Vagina (tissue), 2 donors: ENCODE results near the gene MSN. TPM values are rescaled to one million over a fixed set of nuclear protein-coding genes. Genes with fewer than 3 reads are reported as not detected.

Source experiments
- DNase-seq, 2 donors: peaks; one replicate each; pipeline ENCODE4 v3.0.0-alpha.2; 2017; ENCODE audit errors: extremely low spot score in 2 of 2
- H3K27ac ChIP-seq: fragments of 200-600 bp; sonication (generic); one replicate; pipeline ENCODE4 v1.5.1; 2019
- H3K27me3 ChIP-seq: fragments of 200-600 bp; sonication (generic); one replicate; pipeline ENCODE4 v1.5.1; 2019
- H3K36me3 ChIP-seq, 2 donors: fragments of 200-600 bp; sonication (generic); one replicate each; pipeline ENCODE4 v1.5.1; 2017 to 2019
- H3K4me1 ChIP-seq: fragments of 200-600 bp; sonication (generic); one replicate; pipeline ENCODE4 v1.5.1; 2019
- H3K4me3 ChIP-seq, 2 donors: fragments of 200-600 bp; sonication (generic); 1 replicate in 1 of 2; 2 replicates in 1 of 2; pipeline ENCODE4 v1.5.1; 2016 to 2019
- H3K9me3 ChIP-seq: fragments of 200-600 bp; sonication (generic); one replicate; pipeline ENCODE4 v1.5.1; 2019
- CTCF ChIP-seq, 3 experiments: fragments of 450-650 bp in 2 of 3; fragments of 200-600 bp in 1 of 3; sonication (generic) in 1 of 3; IDR thresholded peaks; one replicate each; pipeline ENCODE4 v1.5.1; 2017 to 2019; ENCODE audit warnings: antibody characterized with exemption in 3 of 3, mild to moderate bottlenecking in 2 of 3, moderate library complexity in 2 of 3
- POLR2A ChIP-seq, 2 donors: fragments of 450-650 bp; IDR thresholded peaks; one replicate each; pipeline ENCODE4 v1.6.1; 2017; ENCODE audit warnings: antibody characterized with exemption in 2 of 2, mild to moderate bottlenecking in 2 of 2, moderate library complexity in 2 of 2
- POLR2AphosphoS5 ChIP-seq, 2 donors: sonication (generic); formaldehyde crosslinking; IDR thresholded peaks; one replicate each; pipeline ENCODE4 v1.9.0; 2017; ENCODE audit warnings: antibody characterized with exemption in 2 of 2, mild to moderate bottlenecking in 2 of 2, low read depth in 1 of 2; ENCODE audit not compliant: insufficient read depth in 1 of 2
- intact Hi-C: fragments of 100-400 bp; cut with DNase I; formaldehyde crosslinking; loops from one replicate; pipeline ENCODE4 v1.15.1; 2023
- total RNA-seq: library from RNA; depleted of rRNA; stranded (reverse); fragments of >200 nt; gene quantifications from one replicate; pipeline ENCODE4 v1.2.3, GENCODE V29; 2016

MSN gene
- total RNA-seq, 1 donor from 2014 or later, result 192 TPM

GRCh38 chrX:65689377-65689776 lies 21.9 kb downstream of the MSN start:
- no peak for DNase-seq
- no peak overlapping the region for H3K4me3 ChIP-seq
- H3K4me1 ChIP-seq, result peaks cover 75% of the 10 kb centered on the region
- TF ChIP-seq POLR2AphosphoS5 (IDR thresholded peaks at IDR 0.05; ENCODE audit: insufficient read depth in 1 of 2, low read depth in 1 of 2) (no peak), POLR2A (IDR thresholded peaks at IDR 0.05) (no peak), CTCF (IDR thresholded peaks at IDR 0.05) (no peak)
- no peaks in the 10 kb centered on the region for H3K36me3 ChIP-seq
- H3K27me3 ChIP-seq, result no peaks in the 10 kb centered on the region
- no peaks in the 10 kb centered on the region for H3K9me3 ChIP-seq
- H3K27ac ChIP-seq, result peak overlapping the region; percentile 33
- intact Hi-C loops, result no loop called here

GRCh38 chrX:65690057-65690855 lies 22.8 kb downstream of the MSN start:
- Histone ChIP-seq H3K27ac (peak overlapping the region; percentile 57), H3K36me3 (no peaks in the 10 kb centered on the region), H3K4me3 (no peak overlapping the region), H3K4me1 (peaks cover 83% of the 10 kb centered on the region), H3K9me3 (no peaks in the 10 kb centered on the region), H3K27me3 (no peaks in the 10 kb centered on the region)
- intact Hi-C loops, result no loop called here
- DNase-seq, result no peak
- TF ChIP-seq POLR2AphosphoS5 (IDR thresholded peaks at IDR 0.05; ENCODE audit: insufficient read depth in 1 of 2, low read depth in 1 of 2) (no peak), POLR2A (IDR thresholded peaks at IDR 0.05) (no peak), CTCF (IDR thresholded peaks at IDR 0.05) (no peak)

- no peak for DNase-seq
- Histone ChIP-seq H3K27ac (peak overlapping the region; percentile 45), H3K4me3 (no peak overlapping the region), H3K9me3 (no peaks in the 10 kb centered on the region), H3K36me3 (no peaks in the 10 kb centered on the region), H3K4me1 (peaks cover 67% of the 10 kb centered on the region), H3K27me3 (no peaks in the 10 kb centered on the region)
- intact Hi-C loops, result no loop called here
- no peak for TF ChIP-seq POLR2AphosphoS5 (IDR thresholded peaks at IDR 0.05; ENCODE audit: insufficient read depth in 1 of 2, low read depth in 1 of 2)
- no peak for TF ChIP-seq POLR2A (IDR thresholded peaks at IDR 0.05)
- no peak for TF ChIP-seq CTCF (IDR thresholded peaks at IDR 0.05)
These were observed 28.5 kb downstream of the MSN start for GRCh38 chrX:65695849-65696449.

- Histone ChIP-seq H3K36me3 (no peaks in the 10 kb centered on the region), H3K4me1 (peaks cover 60% of the 10 kb centered on the region), H3K9me3 (no peaks in the 10 kb centered on the region), H3K4me3 (no peak overlapping the region), H3K27me3 (no peaks in the 10 kb centered on the region), H3K27ac (peak overlapping the region; percentile 45)
- intact Hi-C loops, result no loop called here
- DNase-seq, result no peak
- no peak for TF ChIP-seq POLR2AphosphoS5 (IDR thresholded peaks at IDR 0.05; ENCODE audit: insufficient read depth in 1 of 2, low read depth in 1 of 2)
- no peak for TF ChIP-seq CTCF (IDR thresholded peaks at IDR 0.05)
- TF ChIP-seq POLR2A (IDR thresholded peaks at IDR 0.05), result no peak
These were observed 29.2 kb downstream of the MSN start for GRCh38 chrX:65696613-65697012.

GRCh38 chrX:65697211-65697641 lies 29.8 kb downstream of the MSN start:
- intact Hi-C loops, result no loop called here
- DNase-seq, result no peak
- H3K9me3 ChIP-seq, result no peaks in the 10 kb centered on the region
- H3K4me3 ChIP-seq, result no peak overlapping the region
- peak overlapping the region; percentile 16 for H3K27ac ChIP-seq
- no peak for TF ChIP-seq POLR2AphosphoS5 (IDR thresholded peaks at IDR 0.05; ENCODE audit: insufficient read depth in 1 of 2, low read depth in 1 of 2)
- H3K4me1 ChIP-seq, result peaks cover 55% of the 10 kb centered on the region
- no peaks in the 10 kb centered on the region for H3K36me3 ChIP-seq
- H3K27me3 ChIP-seq, result no peaks in the 10 kb centered on the region
